Neutrophil (primary cell): ENCODE measurements around the gene ELMO1.

Experiments
- H3K27ac ChIP-seq: fragments of 200-600 bp; sonication (generic); 2 replicates; pipeline ENCODE4 v1.5.1; 2016; ENCODE audit warnings: mild to moderate bottlenecking, moderate library complexity
- H3K27me3 ChIP-seq: fragments of 200-600 bp; sonication (generic); 2 replicates; pipeline ENCODE4 v1.6.0; 2016; ENCODE audit warnings: mild to moderate bottlenecking
- H3K36me3 ChIP-seq: fragments of 200-600 bp; sonication (generic); 2 replicates; pipeline ENCODE4 v1.5.1; 2017
- H3K4me1 ChIP-seq, 2 experiments: fragments of 200-600 bp in 1 of 2; sonication (generic) in 1 of 2; 1 replicate in 1 of 2; 2 replicates in 1 of 2; pipeline versions ENCODE4 v1.5.1 to v1.6.1; 2013 to 2016; ENCODE audit warnings: low read depth in 1 of 2, low read length in 1 of 2, mild to moderate bottlenecking in 1 of 2, moderate library complexity in 1 of 2; ENCODE audit not compliant: control insufficient read depth in 1 of 2, insufficient read depth in 1 of 2
- H3K4me3 ChIP-seq, 2 experiments: fragments of 200-600 bp in 1 of 2; sonication (generic) in 1 of 2; 1 replicate in 1 of 2; 2 replicates in 1 of 2; pipeline ENCODE4 v1.5.1; 2013 to 2016; ENCODE audit warnings: low read depth in 1 of 2, low read length in 1 of 2, mild to moderate bottlenecking in 1 of 2, moderate library complexity in 1 of 2
- H3K9me3 ChIP-seq: fragments of 200-600 bp; sonication (generic); 2 replicates; pipeline ENCODE4 v1.5.1; 2016
- CTCF ChIP-seq: fragments of 200-600 bp; sonication (generic); IDR thresholded peaks from 2 replicates; pipeline ENCODE4 v1.5.1; 2016; ENCODE audit warnings: antibody characterized with exemption

Gene ELMO1

DNA sequence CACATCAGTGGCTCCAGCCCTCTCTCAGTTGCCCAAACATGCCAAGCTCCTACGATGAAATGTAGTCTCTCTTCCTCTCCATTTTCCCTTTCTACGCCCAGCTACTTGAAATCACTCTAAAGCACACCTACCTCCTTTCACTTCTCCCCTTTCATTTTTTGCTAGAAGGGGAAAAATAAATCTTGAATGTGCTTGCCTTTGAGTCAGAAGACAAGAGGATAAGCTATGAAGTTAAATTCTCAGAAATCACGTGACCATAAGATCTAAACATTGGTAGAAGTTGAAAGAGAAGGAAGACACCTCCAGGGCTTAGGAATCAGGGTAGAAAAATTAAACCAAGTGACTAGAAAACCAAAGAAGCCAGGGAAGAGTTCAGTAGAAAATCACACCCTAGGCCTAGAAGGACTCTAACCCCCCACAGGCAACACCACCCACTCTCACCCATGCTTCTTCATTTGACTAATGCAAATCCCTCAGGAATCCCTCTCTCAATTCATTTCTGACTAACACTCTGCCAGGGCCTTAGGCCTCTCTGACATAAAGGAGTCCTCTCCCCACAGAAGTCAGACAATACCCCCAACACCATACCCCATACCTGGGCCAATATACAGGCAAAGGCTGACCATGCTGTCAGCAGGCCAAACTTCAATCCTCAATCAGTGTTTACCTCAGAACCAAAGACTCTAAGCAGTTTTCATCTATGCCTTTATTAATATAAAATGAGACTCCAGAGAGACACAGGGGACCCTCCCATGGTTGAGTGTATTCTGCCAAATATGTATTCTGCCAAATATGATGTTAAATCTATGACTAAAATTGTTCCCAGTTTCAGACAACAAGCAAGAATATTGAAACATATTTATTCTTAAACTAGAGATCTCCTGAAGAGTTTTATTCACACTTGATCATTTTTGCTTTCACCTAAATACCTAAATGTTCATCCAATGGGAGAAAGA, 84.8 kb downstream of the ELMO1 start:
- no peaks in the 10 kb centered on the region for H3K27me3 ChIP-seq
- TF ChIP-seq CTCF = no peak
- H3K4me3 ChIP-seq = no peak overlapping the region
- no peaks in the 10 kb centered on the region for H3K36me3 ChIP-seq
- no peak overlapping the region for H3K27ac ChIP-seq
- no peaks in the 10 kb centered on the region for H3K4me1 ChIP-seq
- no peaks in the 10 kb centered on the region for H3K9me3 ChIP-seq

- H3K27ac ChIP-seq = no peak overlapping the region
- TF ChIP-seq CTCF = no peak
Measured at GRCh38 chr7:37362802-37363201, 85.9 kb downstream of the ELMO1 start.

DNA sequence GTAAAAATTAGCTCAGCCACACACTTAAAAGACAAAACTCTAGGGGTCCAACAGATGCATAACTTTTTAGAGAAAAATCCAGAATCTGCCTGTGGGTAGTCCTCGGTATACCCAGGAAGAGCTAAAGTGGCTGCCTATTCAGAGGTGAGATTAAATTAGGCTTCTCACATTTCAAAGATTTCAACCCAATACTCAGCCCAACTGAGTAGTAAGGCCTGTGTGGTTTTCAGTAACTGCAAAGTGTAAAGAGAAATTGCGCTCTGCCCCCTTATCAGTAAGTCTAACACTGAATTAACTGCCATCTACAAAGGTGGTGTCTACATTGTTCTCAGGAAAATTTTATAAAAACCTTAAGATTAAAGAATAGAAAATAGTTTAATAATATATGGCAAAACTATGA, 88.2 kb downstream of the ELMO1 start:
- H3K4me1 ChIP-seq = peaks cover 4 to 6% of the 10 kb centered on the region in 2 experiments
- no peak for TF ChIP-seq CTCF
- no peaks in the 10 kb centered on the region for H3K27me3 ChIP-seq
- H3K27ac ChIP-seq = no peak overlapping the region
- H3K9me3 ChIP-seq = no peaks in the 10 kb centered on the region
- no peak overlapping the region for H3K4me3 ChIP-seq
- no peaks in the 10 kb centered on the region for H3K36me3 ChIP-seq

More at GRCh38 chr7:37362802-37363201, 85.9 kb downstream of the ELMO1 start:
- Histone ChIP-seq H3K36me3 (no peaks in the 10 kb centered on the region), H3K4me1 (no peaks in the 10 kb centered on the region), H3K27me3 (no peaks in the 10 kb centered on the region), H3K9me3 (no peaks in the 10 kb centered on the region), H3K4me3 (no peak overlapping the region)

DNA sequence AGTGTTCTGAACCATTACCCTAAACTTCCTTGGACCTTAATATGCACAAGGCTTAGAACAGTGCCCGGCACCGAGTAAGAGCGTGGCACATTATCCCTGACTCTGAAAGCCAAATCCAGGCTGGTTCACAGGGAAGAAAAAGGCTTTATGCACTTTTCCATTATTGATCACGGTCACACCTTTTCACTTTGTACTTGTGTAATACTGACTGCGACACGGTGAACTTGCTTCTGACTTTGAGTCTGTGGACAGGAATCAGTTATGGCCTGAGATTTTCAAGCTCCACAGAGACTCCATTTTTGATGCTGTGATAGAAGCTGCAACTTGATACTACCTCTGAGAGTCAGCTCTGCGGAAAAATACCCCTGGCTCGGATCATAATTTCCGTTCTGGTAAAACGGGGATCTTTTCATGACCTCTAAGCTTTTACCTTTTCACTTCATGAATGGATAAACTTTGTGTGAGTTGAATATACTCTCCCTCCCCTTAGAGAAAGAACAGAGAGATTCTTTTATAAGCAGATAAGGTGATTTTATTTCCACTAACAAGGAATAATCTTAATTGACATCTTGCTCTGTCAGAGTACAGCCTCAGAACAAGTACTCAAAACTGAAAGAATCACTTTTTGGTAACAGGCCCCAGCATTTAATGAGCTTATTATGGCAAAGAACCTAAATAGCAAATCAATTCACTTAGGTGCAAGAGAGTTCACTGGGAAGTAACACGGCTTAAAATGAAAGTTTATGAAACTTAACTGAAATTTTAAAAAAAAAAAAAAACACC, 88.8 kb downstream of the ELMO1 start:
- Histone ChIP-seq H3K4me3 (no peak overlapping the region), H3K9me3 (no peaks in the 10 kb centered on the region), H3K27ac (no peak overlapping the region), H3K36me3 (no peaks in the 10 kb centered on the region), H3K4me1 (peaks cover 11 to 12% of the 10 kb centered on the region in 2 experiments), H3K27me3 (no peaks in the 10 kb centered on the region)
- no peak for TF ChIP-seq CTCF

- no peaks in the 10 kb centered on the region for H3K9me3 ChIP-seq
- H3K36me3 ChIP-seq = no peaks in the 10 kb centered on the region
- no peaks in the 10 kb centered on the region for H3K27me3 ChIP-seq
- no peak for TF ChIP-seq CTCF
- H3K27ac ChIP-seq = no peak overlapping the region
- H3K4me3 ChIP-seq = no peak overlapping the region
- peaks cover 18 to 19% of the 10 kb centered on the region in 2 experiments for H3K4me1 ChIP-seq
Measured at GRCh38 chr7:37359180-37359579, 89.5 kb downstream of the ELMO1 start.
